Measurements from ENCODE around the gene CACNA1I. TPM values are rescaled to one million over a fixed set of nuclear protein-coding genes. Genes with fewer than 3 reads are reported as not detected.
"Not testable (repeated sequence)": the region's sequence is repeated elsewhere in the genome, so short reads cannot be mapped to it uniquely, and the experiment has no call there.

The CACNA1I gene
- total RNA-seq, result under 1 TPM; 0.36 to 0.57 TPM

DNA sequence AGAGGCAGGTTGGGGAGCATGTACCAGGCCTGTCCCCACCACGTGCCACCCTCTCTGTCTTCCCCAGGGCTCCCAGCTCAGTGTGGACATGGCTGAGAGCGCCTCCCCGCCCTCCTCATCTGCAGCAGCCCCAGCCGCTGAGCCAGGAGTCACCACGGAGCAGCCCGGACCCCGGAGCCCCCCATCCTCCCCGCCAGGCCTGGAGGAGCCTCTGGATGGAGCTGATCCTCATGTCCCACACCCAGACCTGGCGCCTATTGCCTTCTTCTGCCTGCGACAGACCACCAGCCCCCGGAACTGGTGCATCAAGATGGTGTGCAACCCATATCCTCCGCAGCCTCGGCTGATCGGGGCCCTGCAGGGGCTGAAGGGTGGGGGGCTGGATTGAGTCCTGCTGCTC is at the start of gene CACNA1I:
TSS of gene CACNA1I (plus strand) at position 89 of the 400 bp plus-strand sequence. CDS start at position 89, 0 bp downstream.
- Mint-ChIP-seq H3K9me3 (no peaks in the 10 kb centered on the region), H3K36me3 (no peaks in the 10 kb centered on the region), H3K4me3 (no peak within 1 kb of the TSS), H3K4me1 (ENCODE audit: low read depth) (peaks cover 16% of the 10 kb centered on the region), H3K27ac (no peak within 1 kb of the TSS), H3K27me3 (no peaks in the 10 kb centered on the region)
- CTCF ChIA-PET, result no interaction called here
- POLR2A ChIA-PET, result no interaction called here
- intact Hi-C loops (cut with micrococcal nuclease), result no loop called here
- no peak for DNase-seq

DNA sequence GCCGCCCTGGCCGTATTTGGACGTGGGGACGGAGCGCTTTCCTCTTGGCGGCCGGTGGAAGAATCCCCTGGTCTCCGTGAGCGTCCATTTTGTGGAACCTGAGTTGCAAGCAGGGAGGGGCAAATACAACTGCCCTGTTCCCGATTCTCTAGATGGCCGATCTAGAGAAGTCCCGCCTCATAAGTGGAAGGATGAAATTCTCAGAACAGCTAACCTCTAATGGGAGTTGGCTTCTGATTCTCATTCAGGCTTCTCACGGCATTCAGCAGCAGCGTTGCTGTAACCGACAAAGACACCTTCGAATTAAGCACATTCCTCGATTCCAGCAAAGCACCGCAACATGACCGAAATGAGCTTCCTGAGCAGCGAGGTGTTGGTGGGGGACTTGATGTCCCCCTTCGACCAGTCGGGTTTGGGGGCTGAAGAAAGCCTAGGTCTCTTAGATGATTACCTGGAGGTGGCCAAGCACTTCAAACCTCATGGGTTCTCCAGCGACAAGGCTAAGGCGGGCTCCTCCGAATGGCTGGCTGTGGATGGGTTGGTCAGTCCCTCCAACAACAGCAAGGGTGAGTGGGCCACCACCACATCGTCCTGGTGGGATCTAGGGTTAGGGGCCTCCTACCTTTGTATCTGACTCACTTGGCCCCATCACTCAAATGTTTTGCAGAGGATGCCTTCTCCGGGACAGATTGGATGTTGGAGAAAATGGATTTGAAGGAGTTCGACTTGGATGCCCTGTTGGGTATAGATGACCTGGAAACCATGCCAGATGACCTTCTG is 49.3 kb upstream of the CACNA1I start:
- CTCF ChIA-PET, result interaction anchor here (0.6 to 1.2 kb wide), 2 partner anchors 8 to 566 kb away, joined by 3 to 5 read pairs; no protein-coding TSS in a partner anchor
- H3K27me3 Mint-ChIP-seq, H3K9me3 Mint-ChIP-seq: not testable (repeated sequence)
- DNase-seq, result peak; percentile 23
- intact Hi-C loops (cut with micrococcal nuclease), result loop anchor here (10.0 kb wide), 1 partner anchor 276 kb away; the partner anchor contains the start of gene PDGFB
- POLR2A ChIA-PET, result interaction anchor here (0.5 to 2.3 kb wide), 4 partner anchors 9 to 24 kb away, joined by 3 to 43 read pairs (median 3); partner anchors contain the start of genes MIEF1 and RPS19BP1
- peaks cover 50% of the 10 kb centered on the region for H3K4me1 Mint-ChIP-seq (ENCODE audit: low read depth)
- peak overlapping the region; percentile 84 for H3K4me3 Mint-ChIP-seq
- peaks cover 57% of the 10 kb centered on the region for H3K36me3 Mint-ChIP-seq
- H3K27ac Mint-ChIP-seq, result peak overlapping the region; percentile 98

DNA sequence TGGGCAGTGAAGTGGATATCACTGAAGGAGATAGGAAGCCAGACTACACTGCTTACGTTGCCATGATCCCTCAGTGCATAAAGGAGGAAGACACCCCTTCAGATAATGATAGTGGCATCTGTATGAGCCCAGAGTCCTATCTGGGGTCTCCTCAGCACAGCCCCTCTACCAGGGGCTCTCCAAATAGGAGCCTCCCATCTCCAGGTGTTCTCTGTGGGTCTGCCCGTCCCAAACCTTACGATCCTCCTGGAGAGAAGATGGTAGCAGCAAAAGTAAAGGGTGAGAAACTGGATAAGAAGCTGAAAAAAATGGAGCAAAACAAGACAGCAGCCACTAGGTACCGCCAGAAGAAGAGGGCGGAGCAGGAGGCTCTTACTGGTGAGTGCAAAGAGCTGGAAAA is 48.5 kb upstream of the CACNA1I start:
- intact Hi-C loops (cut with micrococcal nuclease), result loop anchor here (10.0 kb wide), 1 partner anchor 277 kb away; the partner anchor contains the start of gene PDGFB
- not testable (repeated sequence) for H3K9me3 Mint-ChIP-seq, H3K27me3 Mint-ChIP-seq, DNase-seq
- Mint-ChIP-seq H3K36me3 (peaks cover 57% of the 10 kb centered on the region), H3K4me1 (ENCODE audit: low read depth) (peaks cover 51% of the 10 kb centered on the region), H3K27ac (peak overlapping the region; percentile 98), H3K4me3 (peak overlapping the region; percentile 84)
- POLR2A ChIA-PET, result interaction anchor here (1.5 to 1.7 kb wide), 3 partner anchors 10 to 203 kb away, joined by 8 to 10 read pairs (median 8); partner anchors contain the start of genes MIEF1 and RPL3
- CTCF ChIA-PET, result interaction anchor here (0.7 to 14.2 kb wide), 3 partner anchors 28 to 514 kb away, joined by 3 to 387 read pairs (median 3); no protein-coding TSS in a partner anchor

DNA sequence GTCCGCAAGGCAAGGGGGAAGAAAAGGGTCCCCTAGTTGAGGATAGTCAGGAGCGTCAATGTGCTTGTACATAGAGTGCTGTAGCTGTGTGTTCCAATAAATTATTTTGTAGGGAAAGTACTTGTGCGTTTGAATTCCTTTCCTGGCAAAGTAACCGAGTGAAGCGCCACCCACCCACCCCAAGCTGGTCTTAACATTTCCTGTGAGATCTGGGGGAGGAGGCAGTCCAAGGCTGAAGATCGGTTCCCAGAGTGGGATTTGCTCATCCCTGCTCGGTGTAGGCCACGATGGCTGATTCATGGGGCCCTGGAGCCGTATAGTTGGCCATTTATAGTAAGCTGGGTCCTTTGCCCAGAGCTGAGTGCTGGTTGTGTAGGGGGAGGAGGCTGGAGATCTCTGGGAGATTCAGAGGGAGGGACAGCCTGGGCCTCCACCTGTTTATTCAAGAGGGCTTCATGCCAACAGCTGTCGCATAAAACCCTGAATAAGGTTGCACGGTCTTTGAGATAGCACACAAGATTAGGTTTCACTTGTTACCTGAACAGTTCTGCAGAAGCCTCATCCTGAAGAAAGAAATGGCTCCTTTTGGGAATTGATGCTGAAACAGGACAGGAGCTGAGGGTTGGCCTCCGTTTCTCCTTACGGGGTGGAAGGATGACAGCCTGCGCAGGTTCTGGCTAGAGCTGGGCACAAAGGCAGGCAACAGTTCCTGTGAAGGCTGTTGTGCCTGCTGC is 47.8 kb upstream of the CACNA1I start:
- ChIA-PET POLR2A (interaction anchor here (0.7 to 2.1 kb wide), 8 partner anchors 9 to 210 kb away, joined by 3 to 10 read pairs (median 5); partner anchors contain the start of genes MIEF1 and RPL3), CTCF (interaction anchor here (0.7 to 14.2 kb wide), 4 partner anchors 8 to 514 kb away, joined by 3 to 387 read pairs (median 8); no protein-coding TSS in a partner anchor)
- peak overlapping the region; percentile 98 for H3K27ac Mint-ChIP-seq
- peak; percentile 51 for DNase-seq
- intact Hi-C loops (cut with micrococcal nuclease), result loop anchor here (10.0 kb wide), 1 partner anchor 278 kb away; the partner anchor contains the start of gene PDGFB
- peaks cover 57% of the 10 kb centered on the region for H3K4me1 Mint-ChIP-seq (ENCODE audit: low read depth)
- H3K36me3 Mint-ChIP-seq, result peaks cover 57% of the 10 kb centered on the region
- H3K9me3 Mint-ChIP-seq, result no peaks in the 10 kb centered on the region
- peak overlapping the region; percentile 84 for H3K4me3 Mint-ChIP-seq
- H3K27me3 Mint-ChIP-seq, result peaks cover 4% of the 10 kb centered on the region

DNA sequence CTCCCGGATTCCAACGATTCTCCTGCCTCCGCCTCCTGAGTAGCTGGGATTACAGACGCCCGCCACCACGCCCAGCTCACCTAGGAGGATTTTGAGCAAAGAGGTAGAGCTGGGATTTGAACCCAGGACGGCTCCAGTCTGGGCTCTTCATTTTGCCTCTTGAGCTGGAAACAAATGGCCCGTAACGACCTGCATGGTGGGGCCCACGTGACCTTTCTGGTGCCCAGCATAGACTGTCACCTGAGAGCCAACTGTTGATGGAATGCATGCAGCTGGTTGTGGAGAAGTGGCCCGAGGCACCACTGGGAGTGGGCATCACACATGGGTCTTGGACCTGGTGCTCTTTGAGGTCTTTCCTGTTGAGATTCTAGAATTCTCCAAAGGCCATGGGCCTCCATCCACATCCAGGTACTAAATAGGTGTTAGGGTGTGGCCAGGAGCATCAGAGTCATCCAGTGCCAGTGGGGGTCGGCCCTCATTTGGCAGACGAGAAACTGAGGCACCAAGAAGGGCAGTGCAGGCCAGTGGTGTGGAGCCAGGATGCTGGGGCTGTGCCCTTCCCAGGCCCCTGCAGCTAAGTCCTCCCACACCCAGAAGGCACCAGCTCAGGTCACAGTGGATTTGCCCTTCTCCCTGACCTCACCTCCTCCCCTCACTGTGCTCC is 46.3 kb upstream of the CACNA1I start:
- CTCF ChIA-PET, result interaction anchor here (1.0 to 14.2 kb wide), 4 partner anchors 8 to 209 kb away, joined by 3 to 387 read pairs (median 8); no protein-coding TSS in a partner anchor

DNA sequence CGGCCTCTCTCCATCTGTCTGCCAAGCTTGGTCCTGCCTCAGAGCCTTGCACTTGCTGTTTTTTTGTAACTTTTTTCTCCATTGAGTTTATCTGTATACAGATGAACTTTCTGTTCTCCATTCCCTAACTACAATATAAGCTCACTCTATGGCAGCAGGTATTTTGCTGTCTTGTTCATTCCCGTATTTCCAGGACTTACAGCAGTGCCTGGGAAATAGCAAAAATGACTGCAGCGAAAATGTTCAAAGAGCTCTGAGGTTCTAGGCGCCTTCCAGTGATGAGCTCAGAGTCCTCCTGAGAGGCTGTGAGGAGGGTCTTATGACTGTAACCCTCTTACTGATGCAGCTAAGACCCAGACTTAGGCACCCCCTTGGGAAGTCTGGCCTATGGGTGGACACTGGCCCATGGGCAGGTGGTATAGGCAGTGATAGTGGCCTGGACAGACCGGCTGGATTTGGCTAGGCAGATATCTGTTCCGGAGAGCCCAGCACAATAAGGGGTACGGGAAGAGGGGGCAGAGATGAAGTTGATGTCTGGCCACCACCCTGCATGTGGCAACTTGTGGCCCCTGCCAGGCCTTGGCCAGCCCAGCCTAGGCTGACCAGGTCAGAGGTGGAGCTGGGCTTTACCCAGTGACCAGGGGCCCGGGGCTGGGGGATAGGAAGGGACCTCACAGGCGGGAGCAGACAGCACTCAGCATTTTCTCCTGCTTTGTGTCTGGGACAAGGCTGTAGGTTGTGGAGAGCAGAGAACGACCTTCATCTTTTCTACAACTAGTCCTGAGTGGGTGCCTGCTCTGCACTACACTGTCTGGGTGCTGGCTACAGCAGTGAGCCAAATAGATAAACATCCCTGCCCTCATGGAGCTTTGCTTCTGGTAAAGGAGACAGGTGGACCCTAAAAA is 45.5 kb upstream of the CACNA1I start:
- H3K4me1 Mint-ChIP-seq (ENCODE audit: low read depth), result peaks cover 71% of the 10 kb centered on the region
- peaks cover 3% of the 10 kb centered on the region for H3K27me3 Mint-ChIP-seq
- H3K9me3 Mint-ChIP-seq, result no peaks in the 10 kb centered on the region
- DNase-seq, result no peak
- POLR2A ChIA-PET, result interaction anchor here (0.7 to 2.1 kb wide), 4 partner anchors 9 to 214 kb away, joined by 3 to 8 read pairs (median 4); partner anchors contain the start of gene MIEF1
- intact Hi-C loops (cut with micrococcal nuclease), result loop anchor here (10.0 kb wide), 1 partner anchor 280 kb away; the partner anchor contains the start of gene PDGFB
- peaks cover 72% of the 10 kb centered on the region for H3K36me3 Mint-ChIP-seq
- H3K4me3 Mint-ChIP-seq, result peak overlapping the region; percentile 14
- CTCF ChIA-PET, result interaction anchor here (0.9 to 14.2 kb wide), 5 partner anchors 8 to 209 kb away, joined by 3 to 387 read pairs (median 3); no protein-coding TSS in a partner anchor
- H3K27ac Mint-ChIP-seq, result peak overlapping the region; percentile 86

More for the DNA sequence above, 46.3 kb upstream of the CACNA1I start:
- no peaks in the 10 kb centered on the region for H3K9me3 Mint-ChIP-seq
- intact Hi-C loops (cut with micrococcal nuclease), result loop anchor here (10.0 kb wide), 1 partner anchor 279 kb away; the partner anchor contains the start of gene PDGFB
- H3K27ac Mint-ChIP-seq, result peak overlapping the region; percentile 86
- peaks cover 63% of the 10 kb centered on the region for H3K4me1 Mint-ChIP-seq (ENCODE audit: low read depth)
- H3K4me3 Mint-ChIP-seq, result peak overlapping the region; percentile 14
- POLR2A ChIA-PET, result interaction anchor here (0.7 to 2.1 kb wide), 6 partner anchors 8 to 213 kb away, joined by 3 to 8 read pairs (median 4); partner anchors contain the start of gene MIEF1
- DNase-seq, result no peak
- peaks cover 65% of the 10 kb centered on the region for H3K36me3 Mint-ChIP-seq
- peaks cover 4% of the 10 kb centered on the region for H3K27me3 Mint-ChIP-seq

DNA sequence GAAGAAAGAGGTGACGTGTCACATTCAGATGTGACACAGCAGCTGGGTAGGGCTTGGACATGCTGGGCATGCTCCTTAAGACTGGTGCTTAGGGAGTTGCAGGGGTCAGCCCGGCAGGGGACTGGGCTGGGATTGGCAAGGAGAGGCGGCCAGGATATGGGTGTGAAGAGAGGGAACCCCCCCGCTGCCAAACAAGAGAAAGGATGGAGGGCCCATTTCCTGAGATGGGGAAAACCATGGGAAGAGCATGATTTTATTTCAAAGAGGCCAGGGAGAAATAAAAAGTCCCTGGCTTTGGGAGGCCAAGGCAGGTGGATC is 44.9 kb upstream of the CACNA1I start:
- POLR2A ChIA-PET, result interaction anchor here (1.7 to 2.1 kb wide), 2 partner anchors 9 to 24 kb away, joined by 5 to 8 read pairs; partner anchors contain the start of gene MIEF1
- peaks cover 70% of the 10 kb centered on the region for H3K36me3 Mint-ChIP-seq
- no peak for DNase-seq
- CTCF ChIA-PET, result interaction anchor here (0.9 to 14.2 kb wide), 4 partner anchors 9 to 32 kb away, joined by 3 to 387 read pairs (median 8); no protein-coding TSS in a partner anchor
- no peaks in the 10 kb centered on the region for H3K9me3 Mint-ChIP-seq
- H3K4me1 Mint-ChIP-seq (ENCODE audit: low read depth), result peaks cover 77% of the 10 kb centered on the region
- intact Hi-C loops (cut with micrococcal nuclease), result loop anchor here (10.0 kb wide), 1 partner anchor 281 kb away; the partner anchor contains the start of gene PDGFB
- no peaks in the 10 kb centered on the region for H3K27me3 Mint-ChIP-seq
- peak overlapping the region; percentile 86 for H3K27ac Mint-ChIP-seq
- no peak overlapping the region for H3K4me3 Mint-ChIP-seq

DNA sequence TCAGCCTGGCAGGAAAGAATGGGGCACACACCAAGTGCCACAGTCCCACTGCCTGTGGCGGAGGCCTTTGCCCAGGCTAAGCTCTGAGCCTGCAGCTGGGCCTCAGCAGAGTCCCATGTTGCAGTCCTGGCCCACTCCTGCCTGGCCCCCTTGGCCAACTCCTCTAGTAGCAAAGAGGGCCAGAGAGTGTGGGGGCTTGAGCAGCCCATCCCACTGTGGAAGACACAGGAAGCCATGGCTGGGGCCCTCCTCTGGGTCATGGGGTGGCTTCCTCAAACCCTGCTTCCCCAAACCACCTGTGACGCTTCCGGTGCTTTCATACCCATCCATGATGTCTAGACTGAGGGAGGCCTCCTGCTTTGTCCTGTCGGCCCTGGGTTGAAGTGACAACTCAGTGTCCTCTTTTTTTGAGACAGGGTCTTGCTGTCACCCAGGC is 43.8 kb upstream of the CACNA1I start:
- H3K9me3 Mint-ChIP-seq, result no peaks in the 10 kb centered on the region
- peak; percentile 59 for DNase-seq
- intact Hi-C loops (cut with micrococcal nuclease), result loop anchor here (10.0 kb wide), 1 partner anchor 282 kb away; the partner anchor contains the start of gene PDGFB
- ChIA-PET CTCF (interaction anchor here (2.9 to 14.2 kb wide), 3 partner anchors 11 to 33 kb away, joined by 52 to 387 read pairs (median 71); partner anchors contain the start of gene MIEF1), POLR2A (interaction anchor here (0.9 kb wide), 1 partner anchor 207 kb away, joined by 3 read pairs; no protein-coding TSS in a partner anchor)
- H3K4me3 Mint-ChIP-seq, result no peak overlapping the region
- H3K27me3 Mint-ChIP-seq, result no peaks in the 10 kb centered on the region
- peaks cover 66% of the 10 kb centered on the region for H3K36me3 Mint-ChIP-seq
- H3K27ac Mint-ChIP-seq, result peak overlapping the region; percentile 84
- H3K4me1 Mint-ChIP-seq (ENCODE audit: low read depth), result peaks cover 87% of the 10 kb centered on the region

DNA sequence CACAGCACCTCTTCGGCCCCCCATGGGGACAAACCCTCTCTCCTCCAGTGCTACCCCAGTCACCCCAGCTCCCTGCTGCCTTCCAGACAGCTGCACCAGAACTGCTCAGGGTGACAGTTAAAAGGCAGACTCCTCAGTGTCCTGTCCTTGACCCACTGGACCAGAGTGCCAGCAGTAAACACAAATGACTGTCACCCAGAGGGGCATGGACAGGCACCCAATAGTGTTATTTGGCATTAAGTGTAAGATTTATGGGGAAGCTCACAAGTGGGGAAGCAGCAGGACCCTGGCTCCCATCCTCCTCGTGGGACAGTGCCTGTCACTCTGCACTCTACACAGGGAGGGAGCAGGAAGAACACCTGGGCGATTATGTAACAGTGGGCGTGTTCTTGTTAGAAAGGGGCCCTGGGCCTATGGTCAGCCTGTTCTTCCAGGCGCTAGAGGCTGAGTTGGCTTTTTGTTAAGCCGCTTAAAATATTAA is 43.0 kb upstream of the CACNA1I start:
- H3K36me3 Mint-ChIP-seq, result peaks cover 63% of the 10 kb centered on the region
- no peak for DNase-seq
- H3K4me3 Mint-ChIP-seq, result no peak overlapping the region
- ChIA-PET POLR2A (interaction anchor here (0.9 to 4.3 kb wide), 3 partner anchors 7 to 213 kb away, joined by 3 to 43 read pairs (median 3); partner anchors contain the start of gene ATF4), CTCF (interaction anchor here (2.0 to 14.2 kb wide), 5 partner anchors 12 to 209 kb away, joined by 13 to 387 read pairs (median 52); partner anchors contain the start of genes MIEF1 and RPL3)
- peaks cover 83% of the 10 kb centered on the region for H3K4me1 Mint-ChIP-seq (ENCODE audit: low read depth)
- H3K27me3 Mint-ChIP-seq, result no peaks in the 10 kb centered on the region
- intact Hi-C loops (cut with micrococcal nuclease), result loop anchor here (10.0 kb wide), 1 partner anchor 283 kb away; the partner anchor contains the start of gene PDGFB
- no peaks in the 10 kb centered on the region for H3K9me3 Mint-ChIP-seq
- peak overlapping the region; percentile 84 for H3K27ac Mint-ChIP-seq

All from activated CD4-positive, alpha-beta memory T cell treated with anti-CD3 and anti-CD28 coated beads for 36 hours (primary cell).